Neural cell (in vitro differentiated cells): ENCODE measurements around the gene NFIB. TPM values are rescaled to one million over a fixed set of nuclear protein-coding genes. Genes with fewer than 3 reads are reported as not detected.

ENCODE experiments used
- H2AFZ ChIP-seq: fragments of 200-600, 300-800 bp; sonication (generic), shearing (Covaris generic); 2 replicates; pipeline ENCODE4 v1.6.0; 2014; ENCODE audit warnings: low read depth, mild to moderate bottlenecking, antibody characterized with exemption, low read length, moderate library complexity
- H3F3A ChIP-seq: fragments of 200-600 bp; shearing (Covaris generic); 2 replicates; pipeline ENCODE4 v1.6.1; 2016; ENCODE audit warnings: mild to moderate bottlenecking, moderate library complexity, mixed read lengths, antibody characterized with exemption, low read length; ENCODE audit not compliant: insufficient read depth, poor library complexity, severe bottlenecking
- H3K27ac ChIP-seq: fragments of 200-600, 300-800 bp; sonication (generic), shearing (Covaris generic); 2 replicates; pipeline ENCODE4 v1.5.1; 2014; ENCODE audit warnings: mild to moderate bottlenecking, low read length, moderate library complexity
- H3K27me3 ChIP-seq: fragments of 300-800, 200-600 bp; sonication (generic), shearing (Covaris generic); 2 replicates; pipeline ENCODE4 v1.6.0; 2014; ENCODE audit warnings: mild to moderate bottlenecking, low read depth, low read length, moderate library complexity; ENCODE audit not compliant: insufficient read depth
- H3K36me3 ChIP-seq: fragments of 300-800, 200-600 bp; sonication (generic), shearing (Covaris generic); 2 replicates; pipeline ENCODE4 v1.5.1; 2014; ENCODE audit warnings: mild to moderate bottlenecking, antibody characterized with exemption, low read length, moderate library complexity; ENCODE audit not compliant: insufficient read depth
- H3K4me2 ChIP-seq: fragments of 300-800, 200-600 bp; sonication (generic), shearing (Covaris generic); 2 replicates; pipeline ENCODE4 v1.6.0; 2014; ENCODE audit warnings: mild to moderate bottlenecking, low read length
- H3K4me3 ChIP-seq: fragments of 300-800, 200-600 bp; sonication (generic), shearing (Covaris generic); 2 replicates; pipeline ENCODE4 v1.5.1; 2014; ENCODE audit warnings: mild to moderate bottlenecking, low read length, moderate library complexity
- H3K79me2 ChIP-seq: fragments of 200-600 bp; shearing (Covaris generic); replicated peaks from 2 replicates; pipeline ENCODE4 v1.6.0; 2014; ENCODE audit warnings: mild to moderate bottlenecking, low read length, moderate library complexity; ENCODE audit not compliant: insufficient read depth
- H3K9ac ChIP-seq: fragments of 300-800, 200-600 bp; sonication (generic), shearing (Covaris generic); 2 replicates; pipeline ENCODE4 v1.6.1; 2016; ENCODE audit warnings: mild to moderate bottlenecking, low read length, mixed read lengths
- H3K9me2 ChIP-seq: fragments of 200-600 bp; shearing (Covaris generic); 2 replicates; pipeline ENCODE4 v1.6.1; 2016; ENCODE audit warnings: mild to moderate bottlenecking, low read length, mixed read lengths; ENCODE audit not compliant: insufficient read depth
- H3K9me3 ChIP-seq: fragments of 200-600, 300-800 bp; sonication (generic), shearing (Covaris generic); 2 replicates; pipeline ENCODE4 v1.6.1; 2016; ENCODE audit warnings: mild to moderate bottlenecking, mixed run types, low read length, moderate library complexity, mixed read lengths
- H4K20me1 ChIP-seq: fragments of 200-600 bp; shearing (Covaris generic); 2 replicates; pipeline ENCODE4 v1.6.1; 2016; ENCODE audit warnings: mild to moderate bottlenecking, mixed run types; ENCODE audit not compliant: insufficient read depth
- CTCF ChIP-seq: fragments of 450-650 bp; IDR thresholded peaks from 2 replicates; pipeline ENCODE4 v1.5.1; 2014; ENCODE audit warnings: antibody characterized with exemption, mild to moderate bottlenecking, moderate library complexity; ENCODE audit not compliant: poor library complexity, severe bottlenecking
- EP300 ChIP-seq: fragments of 450-650 bp; conservative IDR thresholded peaks from 2 replicates; pipeline ENCODE4 v1.6.1; 2014; ENCODE audit warnings: antibody characterized with exemption, mild to moderate bottlenecking, moderate library complexity; ENCODE audit not compliant: poor library complexity, severe bottlenecking
- EZH2 ChIP-seq: fragments of 200-600, 300-800 bp; shearing (Covaris generic), sonication (generic); IDR thresholded peaks from 2 replicates; pipeline ENCODE4 v1.6.1; 2014; ENCODE audit warnings: antibody characterized with exemption, low read length, borderline replicate concordance, mild to moderate bottlenecking; ENCODE audit not compliant: insufficient read depth, poor library complexity, severe bottlenecking
- MXI1 ChIP-seq: fragments of 450-650 bp; conservative IDR thresholded peaks from 2 replicates; pipeline ENCODE4 v1.6.1; 2014; ENCODE audit warnings: antibody characterized with exemption, mild to moderate bottlenecking; ENCODE audit not compliant: poor library complexity, severe bottlenecking
- POLR2AphosphoS5 ChIP-seq: IDR thresholded peaks from 2 replicates; pipeline ENCODE4 v1.6.1; 2012
- RAD21 ChIP-seq: fragments of 450-650 bp; conservative IDR thresholded peaks from 2 replicates; pipeline ENCODE4 v1.6.1; 2014; ENCODE audit warnings: antibody characterized with exemption, mild to moderate bottlenecking, moderate library complexity
- SMC3 ChIP-seq: fragments of 450-650 bp; conservative IDR thresholded peaks from 2 replicates; pipeline ENCODE4 v1.6.1; 2014; ENCODE audit warnings: antibody characterized with exemption, mild to moderate bottlenecking, moderate library complexity; ENCODE audit not compliant: poor library complexity
- TAF1 ChIP-seq: IDR thresholded peaks from 2 replicates; pipeline ENCODE4 v1.6.1; 2012; ENCODE audit warnings: low read depth
- polyA plus RNA-seq: library from polyadenylated mRNA; depleted of rRNA; stranded (reverse); fragments of >200 nt; gene quantifications from 2 replicates; pipeline ENCODE4 v1.2.3, GENCODE V29; 2014
- TF ChIP-seq, protein P1 (sequence below): IDR thresholded peaks from 2 replicates; pipeline ENCODE4 v1.6.1; 2012; ENCODE audit warnings: borderline replicate concordance

Gene NFIB
- polyA plus RNA-seq, 1 donor from 2014 or later: 0.73 TPM

- Histone ChIP-seq H3K27me3 (no peaks in the 10 kb centered on the region), H3K27ac (no peak overlapping the region), H3K9ac (no peak overlapping the region), H3K9me2 (no peaks in the 10 kb centered on the region), H3F3A (no peaks in the 10 kb centered on the region), H3K4me3 (no peak overlapping the region), H3K36me3 (no peaks in the 10 kb centered on the region), H3K9me3 (no peaks in the 10 kb centered on the region), H3K4me2 (no peak overlapping the region), H4K20me1 (no peaks in the 10 kb centered on the region), H2AFZ (no peak overlapping the region), H3K79me2 (no peaks in the 10 kb centered on the region)
- TF ChIP-seq, protein P1, sequence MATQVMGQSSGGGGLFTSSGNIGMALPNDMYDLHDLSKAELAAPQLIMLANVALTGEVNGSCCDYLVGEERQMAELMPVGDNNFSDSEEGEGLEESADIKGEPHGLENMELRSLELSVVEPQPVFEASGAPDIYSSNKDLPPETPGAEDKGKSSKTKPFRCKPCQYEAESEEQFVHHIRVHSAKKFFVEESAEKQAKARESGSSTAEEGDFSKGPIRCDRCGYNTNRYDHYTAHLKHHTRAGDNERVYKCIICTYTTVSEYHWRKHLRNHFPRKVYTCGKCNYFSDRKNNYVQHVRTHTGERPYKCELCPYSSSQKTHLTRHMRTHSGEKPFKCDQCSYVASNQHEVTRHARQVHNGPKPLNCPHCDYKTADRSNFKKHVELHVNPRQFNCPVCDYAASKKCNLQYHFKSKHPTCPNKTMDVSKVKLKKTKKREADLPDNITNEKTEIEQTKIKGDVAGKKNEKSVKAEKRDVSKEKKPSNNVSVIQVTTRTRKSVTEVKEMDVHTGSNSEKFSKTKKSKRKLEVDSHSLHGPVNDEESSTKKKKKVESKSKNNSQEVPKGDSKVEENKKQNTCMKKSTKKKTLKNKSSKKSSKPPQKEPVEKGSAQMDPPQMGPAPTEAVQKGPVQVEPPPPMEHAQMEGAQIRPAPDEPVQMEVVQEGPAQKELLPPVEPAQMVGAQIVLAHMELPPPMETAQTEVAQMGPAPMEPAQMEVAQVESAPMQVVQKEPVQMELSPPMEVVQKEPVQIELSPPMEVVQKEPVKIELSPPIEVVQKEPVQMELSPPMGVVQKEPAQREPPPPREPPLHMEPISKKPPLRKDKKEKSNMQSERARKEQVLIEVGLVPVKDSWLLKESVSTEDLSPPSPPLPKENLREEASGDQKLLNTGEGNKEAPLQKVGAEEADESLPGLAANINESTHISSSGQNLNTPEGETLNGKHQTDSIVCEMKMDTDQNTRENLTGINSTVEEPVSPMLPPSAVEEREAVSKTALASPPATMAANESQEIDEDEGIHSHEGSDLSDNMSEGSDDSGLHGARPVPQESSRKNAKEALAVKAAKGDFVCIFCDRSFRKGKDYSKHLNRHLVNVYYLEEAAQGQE: no peak
- TF ChIP-seq POLR2AphosphoS5: no peak
- TF ChIP-seq RAD21: no peak
- TF ChIP-seq MXI1: no peak
- no peak for TF ChIP-seq TAF1
- TF ChIP-seq EZH2: no peak
- no peak for TF ChIP-seq CTCF
- TF ChIP-seq SMC3: no peak
- no peak for TF ChIP-seq EP300
Observed at GRCh38 chr9:14221119-14221518, 92.8 kb downstream of the NFIB start.

- no peaks in the 10 kb centered on the region for H3F3A ChIP-seq
- no peaks in the 10 kb centered on the region for H3K9me2 ChIP-seq
- no peak overlapping the region for H3K27ac ChIP-seq
- H3K36me3 ChIP-seq: no peaks in the 10 kb centered on the region
- H3K4me2 ChIP-seq: no peak overlapping the region
- H3K9ac ChIP-seq: no peak overlapping the region
- H3K79me2 ChIP-seq: no peaks in the 10 kb centered on the region
- no peaks in the 10 kb centered on the region for H3K27me3 ChIP-seq
- no peak overlapping the region for H2AFZ ChIP-seq
- H4K20me1 ChIP-seq: no peaks in the 10 kb centered on the region
- TF ChIP-seq POLR2AphosphoS5: no peak
- H3K9me3 ChIP-seq: no peaks in the 10 kb centered on the region
- no peak overlapping the region for H3K4me3 ChIP-seq
Observed at GRCh38 chr9:14220256-14220655, 93.7 kb downstream of the NFIB start.

GRCh38 chr9:14219850-14220249 lies 94.1 kb downstream of the NFIB start:
- H3K4me3 ChIP-seq: no peak overlapping the region
- no peaks in the 10 kb centered on the region for H3K9me3 ChIP-seq
- H3K36me3 ChIP-seq: no peaks in the 10 kb centered on the region
- H3K79me2 ChIP-seq: no peaks in the 10 kb centered on the region
- no peak overlapping the region for H3K27ac ChIP-seq
- H3K9ac ChIP-seq: no peak overlapping the region
- H3K9me2 ChIP-seq: no peaks in the 10 kb centered on the region
- H2AFZ ChIP-seq: no peak overlapping the region
- H3K27me3 ChIP-seq: no peaks in the 10 kb centered on the region
- no peaks in the 10 kb centered on the region for H3F3A ChIP-seq
- no peaks in the 10 kb centered on the region for H4K20me1 ChIP-seq
- H3K4me2 ChIP-seq: no peak overlapping the region
- TF ChIP-seq EZH2 (no peak), POLR2AphosphoS5 (no peak)
- TF ChIP-seq, protein P1: no peak
